ENCODE data around the gene UQCRC2. TPM values are rescaled to one million over a fixed set of nuclear protein-coding genes. Genes with fewer than 3 reads are reported as not detected.
"Not testable (repeated sequence)": the region's sequence is repeated elsewhere in the genome, so short reads cannot be mapped to it uniquely, and the experiment has no call there.

The UQCRC2 gene
- total RNA-seq, 1 experiment from 2014 or later = 167 TPM

DNA sequence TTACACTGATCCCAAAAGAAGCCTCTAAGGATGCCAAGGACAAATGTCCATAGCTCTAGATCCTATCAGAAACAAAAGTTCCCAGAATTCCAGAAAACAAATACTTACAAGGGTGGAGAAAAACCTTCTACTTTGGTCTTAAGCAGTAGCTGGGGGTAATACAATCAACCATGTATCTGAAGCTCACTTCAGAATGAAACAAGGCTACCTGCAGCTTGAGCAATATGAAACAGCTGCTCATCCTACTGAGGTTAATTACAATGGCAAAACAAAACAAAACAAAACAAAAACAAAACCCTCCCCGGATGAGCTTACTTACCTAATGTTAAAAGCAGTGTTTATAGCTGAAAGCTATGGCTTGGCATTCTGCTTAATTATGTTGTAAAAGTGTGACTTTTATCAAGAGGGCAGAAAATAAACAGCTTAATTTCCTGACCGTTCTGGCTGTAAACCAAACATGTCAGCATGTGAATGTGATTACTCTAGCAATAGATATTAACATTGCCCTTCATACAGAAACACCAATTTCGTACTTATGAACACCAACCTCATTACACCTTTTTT is 37.3 kb downstream of the UQCRC2 start:
- H3K4me3 ChIP-seq = no peak overlapping the region
- no peaks in the 10 kb centered on the region for H3K27me3 ChIP-seq (replicated peaks)
- H3K9me3 ChIP-seq (replicated peaks) = no peaks in the 10 kb centered on the region
- H3K27ac ChIP-seq = no peak overlapping the region
- H3K36me3 ChIP-seq = peaks cover 6% of the 10 kb centered on the region
- no peaks in the 10 kb centered on the region for H3K4me1 ChIP-seq (replicated peaks)
- DNase-seq (ENCODE audit: low read depth in 1 of 2, low spot score in 2 of 2) = no peak

DNA sequence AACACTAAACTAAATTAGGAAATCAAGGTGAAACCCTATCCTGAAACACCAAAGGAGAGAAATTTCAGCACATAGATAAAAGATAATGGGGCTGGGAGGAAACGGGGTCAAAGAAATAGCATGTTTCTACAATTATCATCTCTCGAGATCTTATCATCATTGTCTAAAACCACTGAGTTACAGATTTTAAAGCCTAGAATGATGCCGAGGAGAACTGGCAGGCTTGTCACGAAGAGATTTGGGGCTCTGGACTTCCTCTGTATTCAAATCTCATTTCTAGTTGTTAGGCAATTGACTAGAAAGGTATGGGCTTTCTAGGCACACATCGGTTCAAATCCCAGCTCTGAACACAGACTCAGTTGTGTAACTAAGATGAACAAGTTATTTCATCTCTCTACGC is 38.5 kb downstream of the UQCRC2 start:
- Histone ChIP-seq H3K9me3 (replicated peaks) (no peaks in the 10 kb centered on the region), H3K27me3 (replicated peaks) (no peaks in the 10 kb centered on the region), H3K4me3 (no peak overlapping the region), H3K4me1 (replicated peaks) (no peaks in the 10 kb centered on the region), H3K36me3 (no peaks in the 10 kb centered on the region), H3K27ac (no peak overlapping the region)
- no peak for DNase-seq (ENCODE audit: low read depth in 1 of 2, low spot score in 2 of 2)

DNA sequence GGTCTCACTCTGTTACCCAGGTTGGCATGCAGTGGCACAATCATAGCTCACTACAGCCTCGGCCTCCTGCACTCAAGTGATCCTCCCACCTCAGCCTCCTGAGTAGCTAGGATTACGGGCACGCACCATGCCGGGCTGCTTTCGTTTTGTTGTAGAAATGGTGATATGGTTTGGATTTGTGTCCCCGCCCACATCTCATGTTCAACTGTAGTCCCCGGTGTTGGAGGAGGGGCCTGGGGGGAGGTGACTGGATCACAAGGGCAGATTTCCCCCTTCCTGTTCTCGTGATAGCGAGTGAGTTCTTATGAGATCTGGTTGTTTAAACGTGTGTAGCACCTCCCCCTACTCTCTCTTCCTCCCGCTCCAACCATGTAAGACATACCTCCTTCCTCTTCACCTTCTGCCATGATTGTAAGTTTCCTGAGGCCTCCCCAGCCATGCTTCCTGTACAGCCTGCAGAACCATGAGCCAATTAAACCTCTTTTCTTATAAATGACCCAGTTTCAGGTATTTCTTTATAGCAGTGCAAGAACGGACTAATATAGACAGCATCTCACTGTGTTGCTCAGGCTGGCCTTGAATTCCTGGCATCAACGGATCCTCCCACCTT is 41.8 kb downstream of the UQCRC2 start:
- Histone ChIP-seq H3K27me3 (replicated peaks) (no peaks in the 10 kb centered on the region), H3K27ac (no peak overlapping the region), H3K36me3 (no peaks in the 10 kb centered on the region), H3K9me3 (replicated peaks) (no peaks in the 10 kb centered on the region), H3K4me3 (no peak overlapping the region), H3K4me1 (replicated peaks) (no peaks in the 10 kb centered on the region)
- no peak for DNase-seq (ENCODE audit: low read depth in 1 of 2, low spot score in 2 of 2)

DNA sequence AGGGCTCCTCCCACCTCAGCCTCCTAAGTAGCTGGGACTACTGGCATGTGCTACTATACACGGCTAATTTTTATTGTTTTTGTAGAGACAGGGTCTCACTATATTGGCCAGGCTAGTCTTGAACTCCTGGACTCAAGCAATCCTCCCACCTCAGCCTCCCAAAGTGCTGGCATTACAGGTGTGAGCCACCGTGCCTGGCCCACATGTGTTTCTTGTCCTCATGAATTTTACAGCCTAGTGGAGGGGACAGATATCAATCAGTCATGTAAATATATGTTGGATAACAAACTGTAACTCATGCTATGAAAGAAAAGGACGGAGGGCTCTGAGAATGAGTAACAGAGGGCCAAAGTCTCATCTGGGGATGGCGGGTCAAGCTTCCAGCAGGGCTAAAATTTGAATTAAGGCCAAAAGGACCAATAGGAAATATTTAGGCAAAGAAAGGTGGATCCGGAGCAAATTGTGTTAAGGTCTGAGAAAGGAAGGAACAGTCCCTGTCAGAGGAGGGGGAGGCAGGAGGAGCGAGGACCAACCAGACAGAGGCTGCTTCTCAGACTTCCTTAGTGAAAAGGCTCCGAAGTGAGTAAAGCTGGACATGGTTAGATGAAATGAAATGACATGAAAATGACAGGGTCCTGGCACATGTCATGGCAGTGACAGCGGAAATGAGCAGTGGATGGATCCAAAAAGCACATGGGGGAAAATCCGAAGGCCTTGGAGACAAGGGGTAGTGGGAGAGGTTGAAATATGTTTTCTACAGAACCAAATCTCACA is 43.9 kb downstream of the UQCRC2 start:
- DNase-seq (ENCODE audit: low read depth in 1 of 2, low spot score in 2 of 2) = no peak
- no peak overlapping the region for H3K27ac ChIP-seq
- no peaks in the 10 kb centered on the region for H3K9me3 ChIP-seq (replicated peaks)
- H3K4me1 ChIP-seq (replicated peaks) = peaks cover 13% of the 10 kb centered on the region
- H3K4me3 ChIP-seq = no peak overlapping the region
- H3K36me3 ChIP-seq = no peaks in the 10 kb centered on the region
- no peaks in the 10 kb centered on the region for H3K27me3 ChIP-seq (replicated peaks)

DNA sequence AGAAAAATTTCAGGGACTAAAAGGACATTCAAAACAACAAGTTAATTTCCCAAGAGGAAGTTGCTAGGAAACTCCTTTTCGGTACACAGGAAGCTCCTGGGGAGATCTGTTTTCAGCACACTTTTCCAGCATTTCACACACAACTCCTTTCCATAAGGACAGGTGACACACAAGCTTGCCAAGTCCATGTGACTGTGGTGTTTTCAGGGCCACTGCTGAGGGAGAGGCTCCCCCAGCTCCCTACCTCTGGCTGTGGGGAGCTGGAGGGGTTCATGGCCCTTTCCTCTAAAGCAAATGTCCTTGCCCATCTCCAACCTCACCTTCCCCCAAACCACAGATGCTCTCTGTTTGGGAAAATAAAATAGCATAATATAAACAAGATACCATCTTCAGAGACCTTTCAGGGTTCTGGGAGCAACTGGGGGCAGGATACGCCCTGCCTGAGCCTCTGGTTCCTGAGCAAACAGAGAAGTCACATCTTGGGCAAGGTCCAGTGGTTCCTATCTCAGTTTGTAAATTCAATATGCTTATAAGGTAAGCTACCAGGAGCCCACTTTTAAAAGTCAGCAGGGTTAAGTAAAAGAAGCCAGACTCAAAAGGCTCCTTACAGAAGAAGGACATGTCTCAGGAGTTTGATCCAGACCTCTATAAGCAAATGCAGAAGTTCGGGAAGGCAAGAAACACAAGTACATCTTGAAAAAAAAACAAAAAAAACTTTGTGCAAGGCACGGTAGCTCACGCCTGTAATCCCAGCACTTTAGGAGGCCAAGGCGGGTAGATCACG is 44.7 kb downstream of the UQCRC2 start:
- no peak overlapping the region for H3K27ac ChIP-seq
- no peaks in the 10 kb centered on the region for H3K9me3 ChIP-seq (replicated peaks)
- no peaks in the 10 kb centered on the region for H3K36me3 ChIP-seq
- H3K27me3 ChIP-seq (replicated peaks) = no peaks in the 10 kb centered on the region
- no peak for DNase-seq (ENCODE audit: low read depth in 1 of 2, low spot score in 2 of 2)
- peaks cover 15% of the 10 kb centered on the region for H3K4me1 ChIP-seq (replicated peaks)
- H3K4me3 ChIP-seq = no peak overlapping the region

DNA sequence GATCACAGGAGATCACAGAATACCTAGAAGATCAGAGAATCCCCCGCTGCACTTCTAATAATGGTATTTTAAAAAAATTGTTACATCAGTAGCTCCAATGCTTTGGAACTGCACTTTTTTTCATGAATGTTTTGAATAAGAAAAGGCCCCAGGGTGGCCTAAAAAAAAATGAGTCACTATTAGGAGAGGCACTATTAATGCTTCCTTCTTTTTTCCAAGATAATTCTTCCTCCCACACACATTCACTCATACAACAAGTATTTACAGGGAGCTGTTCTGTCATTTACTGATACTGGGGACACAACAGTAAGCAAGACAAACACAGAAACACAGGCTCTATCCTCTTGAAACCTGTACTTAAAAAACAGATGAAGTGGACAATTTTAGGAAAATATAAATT is 48.4 kb downstream of the UQCRC2 start:
- Histone ChIP-seq H3K36me3 (no peaks in the 10 kb centered on the region), H3K4me1 (replicated peaks) (peaks cover 15% of the 10 kb centered on the region), H3K27me3 (replicated peaks) (no peaks in the 10 kb centered on the region), H3K27ac (peak overlapping the region; percentile 21), H3K4me3 (no peak overlapping the region; the same call in 1 of the 2 replicates), H3K9me3 (replicated peaks) (no peaks in the 10 kb centered on the region)
- peak in 1 of 2 experiments; percentile 68 for DNase-seq (ENCODE audit: low read depth in 1 of 2, low spot score in 2 of 2)

DNA sequence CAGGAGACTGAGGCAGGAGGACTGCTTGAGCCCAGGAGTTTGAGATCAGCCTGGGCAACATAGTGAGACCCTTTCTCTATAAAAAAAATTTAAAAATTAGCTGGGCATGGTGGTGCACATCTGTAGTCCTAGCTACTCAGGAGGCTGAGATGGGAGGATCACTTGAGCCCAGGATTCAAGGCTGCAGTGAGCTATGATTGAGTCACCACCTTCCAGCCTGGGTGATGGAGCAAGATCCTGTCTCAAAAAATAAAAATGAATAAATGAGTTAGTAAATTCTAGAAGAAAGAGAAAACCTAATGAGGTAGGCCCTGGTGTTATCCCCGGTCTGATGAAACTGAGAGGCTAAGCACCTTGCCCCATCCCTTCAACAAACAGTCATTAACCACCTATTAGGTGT is 48.9 kb downstream of the UQCRC2 start:
- DNase-seq (ENCODE audit: low read depth in 1 of 2, low spot score in 2 of 2); H3K9me3 ChIP-seq (replicated peaks); H3K4me3 ChIP-seq; H3K36me3 ChIP-seq; H3K27me3 ChIP-seq (replicated peaks): not testable (repeated sequence)
- peaks cover 19% of the 10 kb centered on the region for H3K4me1 ChIP-seq (replicated peaks)
- peak overlapping the region; percentile 7; the same call in 1 of the 2 replicates for H3K27ac ChIP-seq

DNA sequence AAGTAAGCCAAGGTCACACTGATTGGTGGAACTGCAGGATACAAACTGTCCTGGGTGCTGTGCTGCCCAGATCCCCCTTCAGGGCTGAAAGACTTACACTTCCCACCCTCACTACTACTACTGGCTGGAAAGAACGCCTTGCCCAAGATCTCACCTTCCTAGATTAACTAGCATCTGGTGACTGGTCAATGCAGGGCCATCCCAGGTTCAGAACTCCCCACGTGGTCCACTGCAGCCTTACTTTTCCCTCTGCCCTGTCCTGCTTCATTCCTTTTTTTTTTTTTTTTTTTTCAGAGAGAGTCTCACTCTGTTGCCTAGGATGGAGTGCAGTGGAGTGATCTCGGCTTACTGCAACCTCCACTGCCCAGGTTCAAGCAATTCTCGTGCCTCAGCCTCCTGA is 50.0 kb downstream of the UQCRC2 start:
- H3K36me3 ChIP-seq = peaks cover 3% of the 10 kb centered on the region
- no peak for DNase-seq (ENCODE audit: low read depth in 1 of 2, low spot score in 2 of 2)
- no peaks in the 10 kb centered on the region for H3K9me3 ChIP-seq (replicated peaks)
- H3K27ac ChIP-seq = no peak overlapping the region
- H3K27me3 ChIP-seq (replicated peaks) = no peaks in the 10 kb centered on the region
- H3K4me3 ChIP-seq = no peak overlapping the region
- peaks cover 24% of the 10 kb centered on the region for H3K4me1 ChIP-seq (replicated peaks)

DNA sequence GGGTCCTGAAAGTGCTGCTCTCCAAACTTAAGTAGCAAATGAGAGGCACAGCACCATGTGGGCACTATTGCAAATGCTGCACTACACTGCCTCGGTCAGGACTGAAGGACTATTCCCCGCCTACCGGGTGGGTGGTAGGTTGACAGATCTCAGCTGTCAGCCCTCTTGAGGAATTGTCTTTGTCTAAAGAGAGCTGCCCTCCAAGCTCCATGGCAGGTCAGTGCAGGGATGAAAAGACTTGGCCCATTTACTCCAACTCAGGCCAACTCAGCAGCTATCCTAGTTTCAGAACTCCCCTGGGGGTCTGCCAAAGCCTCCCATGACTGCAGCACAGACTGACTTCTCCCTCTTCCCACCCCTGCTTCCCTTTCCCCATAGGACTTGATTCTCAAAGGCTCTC is 51.2 kb downstream of the UQCRC2 start:
- peaks cover 7% of the 10 kb centered on the region for H3K36me3 ChIP-seq
- no peaks in the 10 kb centered on the region for H3K9me3 ChIP-seq (replicated peaks)
- no peak for DNase-seq (ENCODE audit: low read depth in 1 of 2, low spot score in 2 of 2)
- no peak overlapping the region for H3K4me3 ChIP-seq
- H3K4me1 ChIP-seq (replicated peaks) = peaks cover 26% of the 10 kb centered on the region
- no peaks in the 10 kb centered on the region for H3K27me3 ChIP-seq (replicated peaks)
- no peak overlapping the region for H3K27ac ChIP-seq

DNA sequence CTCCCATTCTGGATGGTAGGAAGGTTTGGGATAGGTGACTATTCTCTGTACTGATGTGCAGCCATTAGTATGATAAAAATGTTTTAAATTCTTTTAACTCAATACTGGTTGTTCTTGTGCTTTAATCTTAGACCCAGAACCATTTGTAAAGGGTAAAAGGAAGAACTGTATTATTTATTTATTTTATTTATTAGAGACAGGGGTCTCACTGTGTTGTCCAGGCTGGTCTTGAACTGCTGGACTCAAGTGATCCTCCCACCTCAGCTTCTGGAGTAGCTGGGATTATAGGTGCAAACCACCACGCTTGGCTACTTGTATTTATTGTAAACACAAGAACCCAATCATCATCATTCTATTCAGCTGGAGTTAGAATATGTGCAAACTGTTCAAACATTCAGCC is 52.6 kb downstream of the UQCRC2 start:
- no peak for DNase-seq (ENCODE audit: low read depth in 1 of 2, low spot score in 2 of 2)
- Histone ChIP-seq H3K4me1 (replicated peaks) (peaks cover 25% of the 10 kb centered on the region), H3K27me3 (replicated peaks) (no peaks in the 10 kb centered on the region), H3K9me3 (replicated peaks) (no peaks in the 10 kb centered on the region), H3K27ac (no peak overlapping the region), H3K4me3 (no peak overlapping the region), H3K36me3 (peaks cover 10% of the 10 kb centered on the region)

DNA sequence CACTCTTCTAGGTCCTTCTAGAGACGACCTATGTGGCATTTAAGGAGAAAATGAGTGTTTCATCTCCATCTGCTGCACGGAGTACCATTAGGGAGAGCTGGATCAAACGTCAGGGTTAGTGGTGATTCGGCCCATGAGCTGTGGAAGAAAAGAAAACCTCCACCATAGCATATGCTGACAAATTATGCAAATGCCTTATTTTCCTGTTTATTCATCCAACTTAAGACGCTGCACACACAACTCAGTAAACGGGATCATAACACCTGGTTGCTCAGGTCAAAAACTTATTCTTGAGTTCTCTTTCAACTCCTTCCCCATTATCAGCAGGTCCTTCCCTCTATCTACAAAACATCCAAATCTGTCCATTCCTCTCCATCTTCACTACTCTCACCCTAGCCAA is 53.5 kb downstream of the UQCRC2 start:
- no peaks in the 10 kb centered on the region for H3K27me3 ChIP-seq (replicated peaks)
- H3K4me1 ChIP-seq (replicated peaks) = peaks cover 17% of the 10 kb centered on the region
- H3K9me3 ChIP-seq (replicated peaks) = no peaks in the 10 kb centered on the region
- no peak for DNase-seq (ENCODE audit: low read depth in 1 of 2, low spot score in 2 of 2)
- no peak overlapping the region for H3K27ac ChIP-seq
- no peak overlapping the region for H3K4me3 ChIP-seq
- H3K36me3 ChIP-seq = peaks cover 15% of the 10 kb centered on the region

DNA sequence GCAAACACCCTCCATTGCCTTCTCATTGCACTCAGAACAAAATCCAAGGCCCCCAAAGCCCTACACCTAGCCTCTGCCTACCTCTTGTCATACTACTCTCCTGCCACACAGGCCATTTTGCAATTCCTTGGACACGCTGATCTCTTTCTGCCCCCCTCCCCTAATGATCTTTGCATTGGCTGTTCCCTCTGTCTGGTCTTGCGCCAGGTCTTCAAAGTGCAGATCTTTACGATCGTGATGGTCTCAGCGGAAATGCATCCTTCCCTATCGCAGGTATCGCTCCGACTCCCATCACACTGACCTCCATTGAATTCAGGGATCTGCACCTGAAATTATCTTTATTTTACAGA is 54.0 kb downstream of the UQCRC2 start:
- Histone ChIP-seq H3K9me3 (replicated peaks) (no peaks in the 10 kb centered on the region), H3K36me3 (peaks cover 15% of the 10 kb centered on the region), H3K4me1 (replicated peaks) (peaks cover 14% of the 10 kb centered on the region), H3K4me3 (peak overlapping the region; percentile 94), H3K27ac (no peak overlapping the region), H3K27me3 (replicated peaks) (no peaks in the 10 kb centered on the region)
- no peak for DNase-seq (ENCODE audit: low read depth in 1 of 2, low spot score in 2 of 2)

DNA sequence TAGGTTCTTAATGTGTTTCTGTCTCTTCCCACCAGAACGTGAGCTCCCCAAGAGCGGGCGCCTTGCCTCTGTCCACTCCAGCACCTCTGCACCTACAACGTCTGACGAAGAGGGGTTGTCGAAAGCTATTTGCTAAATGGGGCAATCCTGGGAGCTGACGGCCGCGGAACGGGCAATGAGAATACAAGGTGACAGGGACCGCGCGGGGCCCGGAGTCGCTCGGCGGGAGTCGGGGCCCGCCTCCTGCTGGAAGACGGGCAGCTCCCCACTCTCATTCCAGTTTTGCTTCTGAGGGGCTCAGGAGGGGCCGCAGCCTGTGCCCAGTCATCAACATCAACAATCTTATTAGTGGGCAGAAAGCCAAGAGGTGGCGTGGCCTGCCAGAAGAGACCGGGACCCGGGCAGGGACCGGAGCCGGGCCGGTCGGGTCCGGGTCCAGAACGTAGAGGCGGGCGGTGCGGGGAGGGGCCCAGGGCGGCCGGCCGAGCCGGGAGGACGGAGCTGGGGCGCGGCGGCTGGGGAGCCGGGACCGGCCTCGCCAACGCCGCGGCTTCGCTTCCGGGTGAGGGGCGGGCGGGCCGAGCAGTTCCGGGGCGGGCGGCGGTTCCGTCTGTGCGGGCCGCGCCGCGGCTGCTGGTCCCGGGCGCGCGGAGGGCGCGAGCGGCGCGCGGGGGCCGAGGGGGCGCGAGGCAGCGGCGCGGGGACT is 54.5 kb downstream of the UQCRC2 start, which contains the start of gene MOSMO:
Gene MOSMO, plus strand, starts transcription at position 603 of the 706 bp plus-strand sequence. CDS start 191 bp downstream, outside the sequence.
- Histone ChIP-seq H3K27me3 (replicated peaks) (no peaks in the 10 kb centered on the region), H3K9me3 (replicated peaks) (no peaks in the 10 kb centered on the region), H3K4me1 (replicated peaks) (peaks cover 12% of the 10 kb centered on the region), H3K36me3 (peaks cover 15% of the 10 kb centered on the region), H3K4me3 (peak within 1 kb of the TSS; percentile 94), H3K27ac (peak within 1 kb of the TSS; percentile 85)
- DNase-seq (ENCODE audit: low read depth in 1 of 2, low spot score in 2 of 2) = peak; percentile 61 to 71
